Large intestine (tissue), 3 donors: ENCODE measurements around the gene HIC2. TPM values are rescaled to one million over a fixed set of nuclear protein-coding genes. Genes with fewer than 3 reads are reported as not detected.

Experiments
- DNase-seq, 2 donors: peaks; one replicate each; pipeline versions ENCODE4 v3.0.0 to v3.0.0-alpha.2; 2013
- H3K27ac ChIP-seq: one replicate; pipeline ENCODE4 v1.5.1; 2013; ENCODE audit warnings: low read length
- H3K27me3 ChIP-seq: 2 replicates; pipeline ENCODE4 v1.6.1; 2013; ENCODE audit warnings: low read length; ENCODE audit not compliant: control insufficient read depth, insufficient read depth
- H3K36me3 ChIP-seq: 2 replicates; pipeline ENCODE4 v1.6.1; 2013; ENCODE audit warnings: low read length; ENCODE audit not compliant: control insufficient read depth, insufficient read depth
- H3K4me1 ChIP-seq: one replicate; pipeline ENCODE4 v1.6.1; 2013; ENCODE audit warnings: low read length; ENCODE audit not compliant: control insufficient read depth, insufficient read depth
- H3K4me3 ChIP-seq: one replicate; pipeline ENCODE4 v1.5.1; 2013; ENCODE audit warnings: low read length
- H3K9me3 ChIP-seq: one replicate; pipeline ENCODE4 v1.6.1; 2013; ENCODE audit warnings: mild to moderate bottlenecking, low read depth, low read length, moderate library complexity; ENCODE audit not compliant: control insufficient read depth
- WGBS: methylation state at CpG from one replicate; pipeline ENCODE4 v1.1.5; 2013; ENCODE audit warnings: low lambda C conversion rate; ENCODE audit not compliant: insufficient coverage; 5-methylcytosine and 5-hydroxymethylcytosine counted together
- polyA plus RNA-seq: library from polyadenylated mRNA; unstranded; fragments of 120-200 nt; gene quantifications from one replicate; pipeline ENCODE4 v1.2.1, GENCODE V29; 2013

The HIC2 gene
- polyA plus RNA-seq, 1 donor, result 24.4 TPM

GRCh38 chr22:21443735-21444421 is 26.7 kb downstream of the HIC2 start:
- H3K4me1 ChIP-seq, result no peaks in the 10 kb centered on the region
- no peak overlapping the region for H3K4me3 ChIP-seq
- no peaks in the 10 kb centered on the region for H3K27me3 ChIP-seq
- no peak for DNase-seq
- H3K27ac ChIP-seq, result no peak overlapping the region
- H3K9me3 ChIP-seq, result no peaks in the 10 kb centered on the region
- peaks cover 54% of the 10 kb centered on the region for H3K36me3 ChIP-seq
- no CpG with 5 or more reads among the region's 16 CpGs for WGBS

- no CpG with 5 or more reads among the region's 35 CpGs for WGBS
- DNase-seq, result no peak
- Histone ChIP-seq H3K36me3 (peaks cover 54% of the 10 kb centered on the region), H3K9me3 (no peaks in the 10 kb centered on the region), H3K4me3 (no peak overlapping the region), H3K4me1 (no peaks in the 10 kb centered on the region), H3K27ac (no peak overlapping the region), H3K27me3 (no peaks in the 10 kb centered on the region)
Measured at GRCh38 chr22:21444701-21445436, 27.7 kb downstream of the HIC2 start.

- Histone ChIP-seq H3K27ac (no peak overlapping the region), H3K4me1 (no peaks in the 10 kb centered on the region), H3K36me3 (peaks cover 57% of the 10 kb centered on the region), H3K27me3 (no peaks in the 10 kb centered on the region), H3K9me3 (no peaks in the 10 kb centered on the region), H3K4me3 (no peak overlapping the region)
- no CpG with 5 or more reads among the region's 27 CpGs for WGBS
- no peak for DNase-seq
Measured at GRCh38 chr22:21445437-21446127, 28.4 kb downstream of the HIC2 start.

GRCh38 chr22:21446128-21446826 is 29.1 kb downstream of the HIC2 start:
- H3K9me3 ChIP-seq, result no peaks in the 10 kb centered on the region
- no peak overlapping the region for H3K4me3 ChIP-seq
- H3K27ac ChIP-seq, result no peak overlapping the region
- H3K27me3 ChIP-seq, result no peaks in the 10 kb centered on the region
- H3K4me1 ChIP-seq, result peaks cover 2% of the 10 kb centered on the region
- H3K36me3 ChIP-seq, result peaks cover 57% of the 10 kb centered on the region
- no CpG with 5 or more reads among the region's 49 CpGs for WGBS
- no peak for DNase-seq

- Histone ChIP-seq H3K4me1 (peaks cover 2% of the 10 kb centered on the region), H3K9me3 (no peaks in the 10 kb centered on the region), H3K27me3 (no peaks in the 10 kb centered on the region), H3K27ac (no peak overlapping the region), H3K36me3 (peaks cover 57% of the 10 kb centered on the region), H3K4me3 (no peak overlapping the region)
- DNase-seq, result no peak
- WGBS, result 80% methylated on average over 1 of the region's 33 CpGs
Measured at GRCh38 chr22:21446827-21447690, 29.9 kb downstream of the HIC2 start.

- Histone ChIP-seq H3K36me3 (peaks cover 57% of the 10 kb centered on the region), H3K27me3 (no peaks in the 10 kb centered on the region), H3K4me3 (no peak overlapping the region), H3K27ac (no peak overlapping the region), H3K4me1 (peaks cover 2% of the 10 kb centered on the region), H3K9me3 (no peaks in the 10 kb centered on the region)
- no CpG with 5 or more reads among the region's 22 CpGs for WGBS
- no peak for DNase-seq
Measured at GRCh38 chr22:21447694-21448402, 30.7 kb downstream of the HIC2 start.

GRCh38 chr22:21448627-21449416 is 31.7 kb downstream of the HIC2 start:
- WGBS, result 93% methylated on average over 3 of the region's 23 CpGs
- Histone ChIP-seq H3K36me3 (peaks cover 47% of the 10 kb centered on the region), H3K4me3 (no peak overlapping the region), H3K27me3 (no peaks in the 10 kb centered on the region), H3K27ac (no peak overlapping the region), H3K9me3 (no peaks in the 10 kb centered on the region), H3K4me1 (peaks cover 2% of the 10 kb centered on the region)
- DNase-seq, result no peak

- no peak overlapping the region for H3K27ac ChIP-seq
- H3K36me3 ChIP-seq, result peaks cover 39% of the 10 kb centered on the region
- H3K4me3 ChIP-seq, result no peak overlapping the region
- peaks cover 2% of the 10 kb centered on the region for H3K4me1 ChIP-seq
- H3K9me3 ChIP-seq, result no peaks in the 10 kb centered on the region
- no peaks in the 10 kb centered on the region for H3K27me3 ChIP-seq
- WGBS, result 93% methylated on average over 6 of the region's 23 CpGs
- no peak for DNase-seq
Measured at GRCh38 chr22:21449531-21450319, 32.6 kb downstream of the HIC2 start.
